OCI-LY3 (cell line): Measurements from ENCODE around the gene FLRT1.

ENCODE experiments used
- H2AFZ ChIP-seq: fragments of 200-600, 300-600 bp; shearing (Covaris generic); 2 replicates; pipeline ENCODE4 v1.6.0; 2014; ENCODE audit warnings: antibody characterized with exemption, low read depth, low read length
- H3K27ac ChIP-seq: fragments of 200-600, 300-600 bp; sonication (generic); 2 replicates; pipeline ENCODE4 v1.5.1; 2014; ENCODE audit warnings: mild to moderate bottlenecking, low read length, moderate library complexity, mixed read lengths
- H3K27me3 ChIP-seq: fragments of 200-600, 300-600 bp; sonication (generic); 2 replicates; pipeline ENCODE4 v1.6.1; 2014; ENCODE audit warnings: low read depth, low read length, mixed read lengths
- H3K36me3 ChIP-seq: fragments of 200-600, 300-600 bp; sonication (generic); replicated peaks from 2 replicates; pipeline ENCODE3; 2014; ENCODE audit warnings: low read depth, low read length, mixed read lengths
- H3K4me1 ChIP-seq: fragments of 300-600, 200-600 bp; sonication (generic); 2 replicates; pipeline ENCODE4 v1.6.1; 2014; ENCODE audit warnings: low read length, mixed read lengths
- H3K4me2 ChIP-seq: fragments of 200-600, 300-600 bp; sonication (generic); 2 replicates; pipeline ENCODE4 v1.6.1; 2014; ENCODE audit warnings: low read length, mixed read lengths
- H3K4me3 ChIP-seq: fragments of 300-600, 200-600 bp; sonication (generic); 2 replicates; pipeline ENCODE4 v1.5.1; 2014; ENCODE audit warnings: antibody characterized with exemption, mild to moderate bottlenecking, low read length, moderate library complexity
- H3K79me2 ChIP-seq: fragments of 300-600, 200-600 bp; shearing (Covaris generic); 2 replicates; pipeline ENCODE4 v1.6.1; 2014; ENCODE audit warnings: mild to moderate bottlenecking, low read length, mixed read lengths
- H3K9ac ChIP-seq: fragments of 300-600, 200-600 bp; shearing (Covaris generic); 2 replicates; pipeline ENCODE4 v1.6.0; 2014; ENCODE audit warnings: mild to moderate bottlenecking, low read length, moderate library complexity
- H3K9me3 ChIP-seq: fragments of 200-600, 300-600 bp; shearing (Covaris generic); 2 replicates; pipeline ENCODE4 v1.6.1; 2014; ENCODE audit warnings: low read length, mixed read lengths; ENCODE audit not compliant: insufficient read depth
- H4K20me1 ChIP-seq: fragments of 200-600, 300-600 bp; sonication (generic); 2 replicates; pipeline ENCODE4 v1.6.1; 2016; ENCODE audit warnings: low read length, mixed read lengths; ENCODE audit not compliant: insufficient read depth
- EZH2phosphoT487 ChIP-seq: fragments of 200-600 bp; shearing (Covaris generic); IDR thresholded peaks from 2 replicates; pipeline ENCODE4 v1.6.1; 2018; ENCODE audit warnings: antibody characterized with exemption, mixed run types, low read depth
- TF ChIP-seq, protein P1 (sequence below): fragments of 200-600, 300-600 bp; sonication (generic); IDR thresholded peaks from 2 replicates; pipeline ENCODE4 v1.5.1; 2014; ENCODE audit warnings: antibody characterized with exemption, low read length, low read depth

The FLRT1 gene

DNA sequence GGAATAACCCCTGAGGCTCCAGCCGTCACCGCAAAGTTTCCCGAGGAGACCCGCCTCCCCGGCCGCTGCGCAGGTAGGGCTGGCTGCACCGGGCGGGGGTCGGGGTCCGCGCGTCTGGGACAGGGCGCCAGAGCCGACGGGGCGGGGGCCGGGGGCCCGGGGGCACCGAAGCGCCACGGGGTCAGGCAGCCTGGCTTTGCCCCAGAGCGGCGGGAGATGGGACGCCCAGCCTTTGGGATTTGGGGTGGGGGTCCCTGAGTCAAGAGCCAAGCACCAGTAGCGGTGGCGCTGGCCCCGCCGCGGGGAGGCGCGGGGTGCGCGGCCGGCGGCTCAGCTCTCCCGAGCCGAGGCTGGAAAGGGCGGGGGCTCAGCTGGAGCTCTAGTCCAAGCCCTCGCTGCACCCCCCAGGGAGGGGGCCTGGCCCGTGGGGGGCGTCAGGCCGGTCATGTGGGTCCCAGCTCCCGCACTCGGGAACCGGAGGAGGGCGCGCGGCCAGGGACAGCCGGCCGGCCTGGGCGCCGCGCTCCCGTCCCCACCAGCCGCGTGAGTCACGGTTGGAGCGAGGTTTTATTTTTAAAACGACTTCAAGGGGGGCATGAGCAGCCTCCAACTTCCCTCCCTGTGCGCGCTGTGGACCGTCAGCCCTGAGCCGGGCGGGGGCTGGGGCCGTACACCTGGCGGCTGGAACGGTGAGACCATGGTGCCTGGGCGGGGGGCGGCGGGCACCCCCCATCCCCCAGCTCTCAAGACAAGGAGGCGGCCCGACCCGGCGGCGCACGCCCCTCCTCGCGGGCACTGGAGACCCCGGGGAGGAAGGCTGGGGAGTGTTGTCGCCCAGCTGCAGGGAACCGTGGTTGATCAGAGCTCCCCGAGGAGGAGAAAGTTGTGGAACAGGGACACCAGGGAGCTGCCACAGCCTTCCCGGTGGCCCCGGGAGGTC, 626 bp downstream of the FLRT1 start:
- H3K27ac ChIP-seq, result no peak overlapping the region
- TF ChIP-seq, protein P1, sequence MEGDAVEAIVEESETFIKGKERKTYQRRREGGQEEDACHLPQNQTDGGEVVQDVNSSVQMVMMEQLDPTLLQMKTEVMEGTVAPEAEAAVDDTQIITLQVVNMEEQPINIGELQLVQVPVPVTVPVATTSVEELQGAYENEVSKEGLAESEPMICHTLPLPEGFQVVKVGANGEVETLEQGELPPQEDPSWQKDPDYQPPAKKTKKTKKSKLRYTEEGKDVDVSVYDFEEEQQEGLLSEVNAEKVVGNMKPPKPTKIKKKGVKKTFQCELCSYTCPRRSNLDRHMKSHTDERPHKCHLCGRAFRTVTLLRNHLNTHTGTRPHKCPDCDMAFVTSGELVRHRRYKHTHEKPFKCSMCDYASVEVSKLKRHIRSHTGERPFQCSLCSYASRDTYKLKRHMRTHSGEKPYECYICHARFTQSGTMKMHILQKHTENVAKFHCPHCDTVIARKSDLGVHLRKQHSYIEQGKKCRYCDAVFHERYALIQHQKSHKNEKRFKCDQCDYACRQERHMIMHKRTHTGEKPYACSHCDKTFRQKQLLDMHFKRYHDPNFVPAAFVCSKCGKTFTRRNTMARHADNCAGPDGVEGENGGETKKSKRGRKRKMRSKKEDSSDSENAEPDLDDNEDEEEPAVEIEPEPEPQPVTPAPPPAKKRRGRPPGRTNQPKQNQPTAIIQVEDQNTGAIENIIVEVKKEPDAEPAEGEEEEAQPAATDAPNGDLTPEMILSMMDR, result no peak
- no peaks in the 10 kb centered on the region for H3K36me3 ChIP-seq
- no peak overlapping the region for H3K4me3 ChIP-seq
- H4K20me1 ChIP-seq, result no peaks in the 10 kb centered on the region
- no peak overlapping the region for H3K4me2 ChIP-seq
- H3K79me2 ChIP-seq, result no peaks in the 10 kb centered on the region
- no peaks in the 10 kb centered on the region for H3K9me3 ChIP-seq
- no peak overlapping the region for H3K9ac ChIP-seq
- H2AFZ ChIP-seq, result no peak overlapping the region
- H3K4me1 ChIP-seq, result no peaks in the 10 kb centered on the region
- H3K27me3 ChIP-seq, result no peaks in the 10 kb centered on the region

DNA sequence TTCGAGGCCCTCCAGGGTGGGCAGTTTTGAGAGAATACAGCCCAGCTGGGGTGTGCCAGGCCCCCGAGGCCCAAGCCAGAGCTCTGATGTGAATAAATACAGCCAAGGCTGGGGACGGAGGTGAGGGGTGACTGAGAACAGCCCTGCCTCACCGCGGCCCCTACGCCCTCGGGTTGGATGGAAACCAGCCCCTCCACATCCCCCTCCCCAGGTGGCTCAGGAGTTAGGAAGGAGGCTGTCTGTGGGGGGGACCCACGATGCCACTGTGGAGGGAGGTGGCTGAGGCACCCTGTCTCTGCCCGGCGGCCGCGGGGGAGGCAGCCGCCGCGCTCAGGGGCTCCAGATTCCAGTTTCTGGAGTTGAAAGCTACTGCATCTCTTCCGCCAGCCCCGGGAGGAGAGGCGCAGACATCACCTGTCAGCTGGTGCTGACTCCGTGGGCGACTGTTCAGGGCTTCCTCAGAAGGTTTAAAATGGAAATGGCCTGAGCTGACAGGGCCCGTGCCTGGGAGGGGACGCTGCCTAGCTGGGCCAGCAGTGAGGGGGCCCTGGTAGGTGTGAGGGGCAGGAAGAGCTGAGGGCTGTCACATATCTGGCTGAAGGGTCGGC, 1.4 kb downstream of the FLRT1 start:
- no peaks in the 10 kb centered on the region for H3K27me3 ChIP-seq
- H3K9ac ChIP-seq, result no peak overlapping the region
- no peak overlapping the region for H3K27ac ChIP-seq
- TF ChIP-seq, protein P1, result no peak
- no peak for TF ChIP-seq EZH2phosphoT487
- H3K9me3 ChIP-seq, result no peaks in the 10 kb centered on the region
- no peaks in the 10 kb centered on the region for H3K36me3 ChIP-seq
- no peaks in the 10 kb centered on the region for H4K20me1 ChIP-seq
- H3K79me2 ChIP-seq, result no peaks in the 10 kb centered on the region
- no peak overlapping the region for H3K4me2 ChIP-seq
- H2AFZ ChIP-seq, result no peak overlapping the region
- H3K4me1 ChIP-seq, result no peaks in the 10 kb centered on the region
- no peak overlapping the region for H3K4me3 ChIP-seq

DNA sequence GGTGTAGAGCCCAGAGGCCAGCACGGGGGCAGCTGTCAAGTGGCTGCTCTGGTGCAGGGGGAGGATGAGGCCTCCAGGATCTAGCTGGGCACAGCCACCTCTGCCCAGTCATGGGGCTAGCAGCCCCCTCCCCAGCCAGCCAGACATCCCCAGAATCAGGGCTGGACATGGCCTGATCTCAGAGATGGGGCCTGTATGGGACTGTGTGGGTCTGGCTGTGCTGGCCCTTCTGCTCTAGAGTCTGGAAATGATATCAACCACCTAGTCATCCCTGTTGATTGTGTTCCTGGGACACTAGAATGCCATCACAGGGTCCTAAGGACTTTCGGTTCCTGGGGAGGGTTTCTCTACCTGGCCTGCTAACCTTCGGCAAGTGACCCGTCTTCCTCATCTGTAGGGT, 2.8 kb downstream of the FLRT1 start:
- no peak for TF ChIP-seq EZH2phosphoT487
- TF ChIP-seq, protein P1, result no peak
- H3K9me3 ChIP-seq, result no peaks in the 10 kb centered on the region
- H3K9ac ChIP-seq, result no peak overlapping the region
- no peaks in the 10 kb centered on the region for H4K20me1 ChIP-seq
- no peaks in the 10 kb centered on the region for H3K36me3 ChIP-seq
- H3K27ac ChIP-seq, result no peak overlapping the region
- no peak overlapping the region for H3K4me3 ChIP-seq
- H3K4me1 ChIP-seq, result no peaks in the 10 kb centered on the region
- H3K27me3 ChIP-seq, result no peaks in the 10 kb centered on the region
- H3K4me2 ChIP-seq, result no peak overlapping the region
- no peaks in the 10 kb centered on the region for H3K79me2 ChIP-seq
- no peak overlapping the region for H2AFZ ChIP-seq

DNA sequence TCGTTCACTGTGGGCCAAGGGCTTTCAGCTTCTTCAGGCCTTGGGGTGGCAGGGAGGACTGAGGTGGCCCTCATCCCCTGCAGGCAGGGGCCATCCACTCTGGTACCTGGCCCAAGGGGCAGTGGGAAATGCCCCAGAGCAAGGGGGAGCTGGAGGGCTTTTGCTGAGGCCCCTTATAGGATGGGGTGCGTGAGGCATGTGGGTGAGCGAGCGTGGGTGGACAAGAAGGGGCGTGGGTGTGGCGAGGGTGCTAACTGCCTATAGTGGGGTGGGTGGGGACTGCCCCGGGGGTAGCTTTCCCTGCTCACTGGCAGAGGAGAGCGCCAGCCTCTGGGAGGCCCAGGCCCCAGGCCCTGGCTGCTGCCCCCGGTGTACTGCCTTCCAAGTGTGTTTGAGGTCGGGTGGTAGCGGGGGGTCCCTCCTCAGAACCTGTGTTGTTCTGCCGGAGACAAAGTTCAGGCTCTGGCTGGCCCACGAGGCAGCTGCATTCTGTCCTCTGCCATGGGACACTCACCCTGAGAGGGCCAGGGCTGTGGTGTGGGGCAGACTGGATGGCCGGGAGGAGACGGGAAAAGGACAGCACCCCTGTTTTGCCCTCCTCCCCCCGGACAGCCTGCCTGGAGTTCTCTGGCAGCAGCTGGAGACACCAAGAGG, 3.4 kb downstream of the FLRT1 start:
- Histone ChIP-seq H4K20me1 (no peaks in the 10 kb centered on the region), H3K36me3 (no peaks in the 10 kb centered on the region), H3K27me3 (no peaks in the 10 kb centered on the region), H3K79me2 (no peaks in the 10 kb centered on the region), H3K4me2 (no peak overlapping the region), H3K4me3 (no peak overlapping the region), H2AFZ (no peak overlapping the region), H3K27ac (no peak overlapping the region), H3K9ac (no peak overlapping the region), H3K4me1 (no peaks in the 10 kb centered on the region), H3K9me3 (no peaks in the 10 kb centered on the region)
- TF ChIP-seq, protein P1, result no peak
- no peak for TF ChIP-seq EZH2phosphoT487
